Daoy (cell line): ENCODE data around the gene GLUD2. TPM values are rescaled to one million over a fixed set of nuclear protein-coding genes. Genes with fewer than 3 reads are reported as not detected.
"Not testable (repeated sequence)": the region's sequence is repeated elsewhere in the genome, so short reads cannot be mapped to it uniquely, and the experiment has no call there.

Experiments used
- DNase-seq: peaks from one replicate; pipeline ENCODE4 v3.0.0-alpha.2; 2015; ENCODE audit warnings: low read depth
- total RNA-seq: library from RNA; depleted of rRNA; stranded (reverse); fragments of >200 nt; shearing (Covaris generic); gene quantifications from 2 replicates; pipeline ENCODE4 v1.2.3, GENCODE V29; 2014; rRNA removed

GLUD2 gene
- 0.51 and 2.6 TPM in 2 replicates for total RNA-seq

GRCh38 chrX:121047441-121048419, at the start of gene GLUD2:
GLUD2 (plus strand) TSS chrX:121047610; CDS start chrX:121047685, 75 bp downstream.
- DNase-seq, result peak; percentile 58

GRCh38 chrX:120999413-120999812, 48.0 kb upstream of the GLUD2 start:
- no peak for DNase-seq

GRCh38 chrX:121000589-121000988, 46.8 kb upstream of the GLUD2 start:
- DNase-seq, result peak; percentile 29

GRCh38 chrX:121008920-121009319, 38.5 kb upstream of the GLUD2 start:
- DNase-seq, result no peak

GRCh38 chrX:121009764-121010163, 37.6 kb upstream of the GLUD2 start:
- DNase-seq, result no peak

- DNase-seq, result no peak
These were observed 37.2 kb upstream of the GLUD2 start for GRCh38 chrX:121010218-121010617.

GRCh38 chrX:121011254-121011653, 36.2 kb upstream of the GLUD2 start:
- DNase-seq, result no peak

GRCh38 chrX:121013897-121014455, 33.4 kb upstream of the GLUD2 start:
- no peak for DNase-seq

- no peak for DNase-seq
These were observed 32.6 kb upstream of the GLUD2 start for GRCh38 chrX:121014826-121015225.

- DNase-seq, result no peak
These were observed 19.0 kb upstream of the GLUD2 start for GRCh38 chrX:121028419-121028818.

GRCh38 chrX:121030083-121030482, 17.3 kb upstream of the GLUD2 start:
- no peak for DNase-seq

- no peak for DNase-seq
These were observed 14.9 kb upstream of the GLUD2 start for GRCh38 chrX:121032531-121032930.

GRCh38 chrX:121036137-121036536, 11.3 kb upstream of the GLUD2 start:
- no peak for DNase-seq

GRCh38 chrX:121036951-121037350, 10.5 kb upstream of the GLUD2 start:
- DNase-seq, result no peak

GRCh38 chrX:121050781-121051180, 3.4 kb downstream of the GLUD2 start:
- no peak for DNase-seq

- DNase-seq, result peak; percentile 29
These were observed 4.7 kb downstream of the GLUD2 start for GRCh38 chrX:121052122-121052521.

GRCh38 chrX:121062289-121062688, 14.9 kb downstream of the GLUD2 start:
- no peak for DNase-seq

GRCh38 chrX:121064579-121064978, 17.2 kb downstream of the GLUD2 start:
- no peak for DNase-seq

GRCh38 chrX:121084247-121084646, 36.8 kb downstream of the GLUD2 start:
- DNase-seq, result not testable (repeated sequence)

GRCh38 chrX:121084903-121085611, 37.6 kb downstream of the GLUD2 start:
- DNase-seq, result no peak

GRCh38 chrX:121085612-121086010, 38.2 kb downstream of the GLUD2 start:
- no peak for DNase-seq

- no peak for DNase-seq
These were observed 45.6 kb downstream of the GLUD2 start for GRCh38 chrX:121093011-121093410.
